HFFc6 (cell line): Measurements from ENCODE around the gene SMG6. TPM values are rescaled to one million over a fixed set of nuclear protein-coding genes. Genes with fewer than 3 reads are reported as not detected.

Experiments used
- DNase-seq: peaks from one replicate; pipeline ENCODE4 v3.0.0-alpha.2; 2018
- H3K27ac Mint-ChIP-seq: 2 replicates; pipeline ENCODE4 v1.8.0; 2020; ENCODE audit warnings: mild to moderate bottlenecking, mixed read lengths
- H3K27me3 Mint-ChIP-seq: 2 replicates; pipeline ENCODE4 v1.8.0; 2021; ENCODE audit warnings: mild to moderate bottlenecking, moderate library complexity, mixed read lengths; ENCODE audit not compliant: insufficient read depth
- H3K36me3 Mint-ChIP-seq: 2 replicates; pipeline ENCODE4 v1.8.0; 2021; ENCODE audit warnings: low read depth, mixed read lengths
- H3K4me1 Mint-ChIP-seq: 2 replicates; pipeline ENCODE4 v1.8.0; 2020; ENCODE audit warnings: low read depth, mixed read lengths
- H3K4me3 Mint-ChIP-seq: 2 replicates; pipeline ENCODE4 v1.8.0; 2020; ENCODE audit warnings: mild to moderate bottlenecking, moderate library complexity, mixed read lengths
- H3K9me3 Mint-ChIP-seq: 2 replicates; pipeline ENCODE4 v1.8.0; 2020; ENCODE audit warnings: mild to moderate bottlenecking, mixed read lengths
- total RNA-seq, 6 experiments: library from RNA; stranded (reverse); fragmentation: NEBNext Ultra II Directional; extraction: Animal tissue kit (Norgen Biotek cat#: 25700); gene quantifications; 2 replicates in 1 of 6; 3 replicates in 5 of 6; pipeline ENCODE4 v1.2.3, GENCODE V29; 2021
- TF ChIP-seq, protein P1 (sequence below): fragments of 200-600 bp; sonication (generic); IDR thresholded peaks from 2 replicates; pipeline ENCODE4 v1.5.0; 2021; ENCODE audit warnings: antibody characterized with exemption, mild to moderate bottlenecking

SMG6 gene
- total RNA-seq, 6 experiments from 2014 or later = 29.5 to 37.4 (median 31.8) TPM

DNA sequence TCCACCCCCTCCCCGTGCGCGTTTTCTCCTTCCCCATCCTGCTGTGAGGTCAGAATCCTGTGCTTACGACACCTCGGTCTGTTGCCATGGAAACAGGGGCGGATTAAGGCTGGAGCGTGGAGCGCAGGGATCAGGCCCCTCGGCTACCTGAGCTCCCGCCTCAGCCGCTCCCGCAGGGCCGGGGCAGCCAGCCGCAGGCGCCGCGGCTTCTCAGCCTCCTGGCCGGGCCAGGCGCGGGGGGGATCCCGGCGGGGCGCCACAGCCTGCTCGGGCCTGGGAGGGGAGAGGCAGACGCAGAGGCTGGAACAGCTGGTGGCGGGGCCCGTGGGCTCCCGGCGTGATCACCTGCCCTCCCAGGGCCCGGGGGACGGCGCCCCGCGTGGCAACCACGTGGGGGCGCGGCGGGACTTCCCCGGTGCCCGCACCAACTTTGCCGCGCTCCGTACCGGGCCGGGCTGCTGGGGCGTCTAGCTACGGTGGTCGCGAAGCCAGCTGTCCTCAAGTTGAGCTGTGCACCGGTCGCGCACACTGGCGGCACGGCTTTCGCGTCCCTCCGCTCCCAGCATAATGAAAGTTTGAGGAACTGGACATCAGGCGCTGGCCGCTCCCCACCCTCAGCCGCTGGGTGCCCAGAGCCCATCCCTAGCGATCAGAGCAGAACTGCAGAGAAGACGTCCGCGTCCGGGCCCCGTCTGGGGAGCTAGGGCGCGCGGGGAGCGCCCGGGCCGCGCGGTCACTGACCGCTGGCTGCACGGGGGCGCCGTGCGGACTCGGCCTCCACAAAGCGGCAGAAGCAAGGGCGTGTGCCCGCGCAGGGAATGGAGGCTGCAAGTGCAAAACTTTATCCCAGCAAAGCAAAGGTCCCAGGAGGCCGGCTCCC lies 279.7 kb downstream of the SMG6 start:
- peaks cover 44% of the 10 kb centered on the region for H3K27me3 Mint-ChIP-seq
- no peaks in the 10 kb centered on the region for H3K9me3 Mint-ChIP-seq
- peak; percentile 22 for DNase-seq
- H3K4me3 Mint-ChIP-seq = peak overlapping the region; percentile 78
- H3K4me1 Mint-ChIP-seq = peaks cover 29% of the 10 kb centered on the region
- H3K27ac Mint-ChIP-seq = no peak overlapping the region
- no peaks in the 10 kb centered on the region for H3K36me3 Mint-ChIP-seq
- TF ChIP-seq, protein P1, sequence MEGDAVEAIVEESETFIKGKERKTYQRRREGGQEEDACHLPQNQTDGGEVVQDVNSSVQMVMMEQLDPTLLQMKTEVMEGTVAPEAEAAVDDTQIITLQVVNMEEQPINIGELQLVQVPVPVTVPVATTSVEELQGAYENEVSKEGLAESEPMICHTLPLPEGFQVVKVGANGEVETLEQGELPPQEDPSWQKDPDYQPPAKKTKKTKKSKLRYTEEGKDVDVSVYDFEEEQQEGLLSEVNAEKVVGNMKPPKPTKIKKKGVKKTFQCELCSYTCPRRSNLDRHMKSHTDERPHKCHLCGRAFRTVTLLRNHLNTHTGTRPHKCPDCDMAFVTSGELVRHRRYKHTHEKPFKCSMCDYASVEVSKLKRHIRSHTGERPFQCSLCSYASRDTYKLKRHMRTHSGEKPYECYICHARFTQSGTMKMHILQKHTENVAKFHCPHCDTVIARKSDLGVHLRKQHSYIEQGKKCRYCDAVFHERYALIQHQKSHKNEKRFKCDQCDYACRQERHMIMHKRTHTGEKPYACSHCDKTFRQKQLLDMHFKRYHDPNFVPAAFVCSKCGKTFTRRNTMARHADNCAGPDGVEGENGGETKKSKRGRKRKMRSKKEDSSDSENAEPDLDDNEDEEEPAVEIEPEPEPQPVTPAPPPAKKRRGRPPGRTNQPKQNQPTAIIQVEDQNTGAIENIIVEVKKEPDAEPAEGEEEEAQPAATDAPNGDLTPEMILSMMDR = peak; percentile 29; the same call in 1 of the 2 replicates

DNA sequence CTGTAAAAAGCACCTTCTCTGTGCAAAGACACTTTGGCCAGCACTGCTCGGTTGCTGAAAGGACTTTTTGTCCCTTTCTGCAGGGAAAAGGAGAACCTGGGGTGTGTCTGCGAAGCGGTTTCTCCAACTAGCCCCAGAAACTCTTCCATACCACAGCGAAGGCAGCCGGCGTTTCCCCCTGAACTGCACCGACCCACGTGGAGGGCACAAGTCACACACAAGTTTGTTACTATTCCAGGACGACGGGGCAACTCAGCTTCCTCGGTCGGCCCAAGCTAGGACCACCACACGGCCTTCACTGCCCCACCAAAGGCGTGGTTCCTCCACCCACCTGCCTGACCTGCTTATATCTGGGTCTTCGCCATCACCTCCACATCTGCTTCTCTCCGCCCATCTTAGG lies 280.3 kb downstream of the SMG6 start:
- Mint-ChIP-seq H3K4me3 (no peak overlapping the region), H3K36me3 (no peaks in the 10 kb centered on the region), H3K27me3 (peaks cover 48% of the 10 kb centered on the region), H3K9me3 (no peaks in the 10 kb centered on the region), H3K27ac (no peak overlapping the region), H3K4me1 (peaks cover 22% of the 10 kb centered on the region)
- TF ChIP-seq, protein P1 = no peak
- no peak for DNase-seq

DNA sequence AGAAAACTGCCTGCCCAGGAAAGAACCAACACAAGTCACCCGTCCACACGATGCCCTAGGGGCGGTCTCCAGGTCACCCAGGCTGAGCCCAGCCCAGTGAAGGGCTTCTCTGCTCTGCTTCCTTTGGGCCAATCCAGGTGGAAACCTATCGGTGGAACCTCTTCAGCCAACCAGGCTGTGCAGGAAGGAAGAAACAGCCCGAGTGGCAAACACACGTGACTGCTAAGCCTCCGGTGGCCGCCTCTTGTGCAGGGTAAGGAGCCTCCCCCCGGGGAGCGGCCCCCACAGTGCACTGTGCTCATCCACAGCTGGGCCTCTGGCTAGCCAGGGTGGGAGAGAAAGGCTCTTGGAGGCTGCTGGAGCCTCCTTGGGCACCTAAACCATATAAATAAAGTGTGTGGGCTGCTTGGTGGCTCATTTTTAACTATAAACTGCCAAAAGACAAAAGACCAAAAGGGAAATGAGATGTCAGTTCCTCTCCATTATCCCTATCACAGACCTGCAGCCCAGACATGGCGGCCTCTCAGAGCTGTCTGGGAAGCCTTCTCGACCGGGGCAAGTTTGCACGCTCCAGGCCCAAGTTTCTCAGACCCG lies 280.8 kb downstream of the SMG6 start:
- Mint-ChIP-seq H3K4me1 (peaks cover 17% of the 10 kb centered on the region), H3K27me3 (peaks cover 53% of the 10 kb centered on the region), H3K9me3 (no peaks in the 10 kb centered on the region), H3K36me3 (no peaks in the 10 kb centered on the region), H3K27ac (no peak overlapping the region), H3K4me3 (no peak overlapping the region)
- DNase-seq = no peak
- TF ChIP-seq, protein P1 = no peak

DNA sequence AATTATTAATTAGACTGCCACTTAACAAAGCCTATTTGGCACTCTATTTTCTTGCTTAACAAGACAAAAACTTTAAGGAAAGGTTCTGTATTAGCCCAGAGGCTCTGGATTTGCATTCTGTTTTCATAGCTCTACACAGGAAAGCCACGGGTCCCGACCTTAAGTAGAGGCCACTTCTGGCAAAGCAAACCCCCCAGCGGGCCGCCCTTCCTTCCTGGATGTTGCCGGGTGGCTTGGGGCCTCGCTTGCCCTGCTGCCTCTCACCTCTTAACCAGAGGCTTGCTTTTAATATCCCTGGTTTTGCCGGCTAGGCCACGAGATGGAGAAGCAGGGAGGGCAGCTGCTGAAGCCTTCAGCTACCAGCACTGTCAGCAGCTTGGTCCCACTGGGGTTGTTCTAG lies 282.9 kb downstream of the SMG6 start:
- Mint-ChIP-seq H3K27ac (no peak overlapping the region), H3K36me3 (no peaks in the 10 kb centered on the region), H3K27me3 (peaks cover 61% of the 10 kb centered on the region), H3K4me1 (0 out of 2 replicates have a peak, but pooled peaks cover 4% of the 10 kb centered on the region), H3K4me3 (no peak overlapping the region), H3K9me3 (no peaks in the 10 kb centered on the region)
- DNase-seq = no peak
- TF ChIP-seq, protein P1 = no peak

DNA sequence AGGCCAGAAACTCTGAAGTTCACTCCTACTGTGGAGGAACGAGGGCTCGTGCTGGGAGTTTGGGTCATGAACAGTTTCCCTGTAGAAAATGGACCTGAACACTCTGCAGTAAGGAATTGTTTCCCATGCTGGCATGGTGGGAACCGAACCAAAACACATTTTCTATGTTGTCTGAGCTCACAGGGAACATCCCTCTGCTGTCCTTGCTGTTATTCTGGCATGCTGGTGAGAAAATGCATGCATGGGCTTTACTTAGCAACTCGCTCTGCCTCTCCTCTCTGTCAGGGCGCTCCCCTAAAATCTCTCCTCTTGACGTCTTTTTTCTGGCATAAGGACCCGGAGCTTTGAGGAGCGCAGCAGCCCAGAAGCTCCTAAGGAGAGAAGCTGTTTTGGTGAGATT lies 283.9 kb downstream of the SMG6 start:
- no peaks in the 10 kb centered on the region for H3K9me3 Mint-ChIP-seq
- no peaks in the 10 kb centered on the region for H3K36me3 Mint-ChIP-seq
- no peak overlapping the region for H3K4me3 Mint-ChIP-seq
- H3K27ac Mint-ChIP-seq = no peak overlapping the region
- TF ChIP-seq, protein P1 = no peak
- H3K4me1 Mint-ChIP-seq = 0 out of 2 replicates have a peak, but pooled peaks cover 4% of the 10 kb centered on the region
- DNase-seq = no peak
- H3K27me3 Mint-ChIP-seq = peaks cover 66% of the 10 kb centered on the region
